ENCODE measurements around the gene PDLIM5.
"Not testable (repeated sequence)": the region's sequence is repeated elsewhere in the genome, so short reads cannot be mapped to it uniquely, and the experiment has no call there.

The PDLIM5 gene

DNA sequence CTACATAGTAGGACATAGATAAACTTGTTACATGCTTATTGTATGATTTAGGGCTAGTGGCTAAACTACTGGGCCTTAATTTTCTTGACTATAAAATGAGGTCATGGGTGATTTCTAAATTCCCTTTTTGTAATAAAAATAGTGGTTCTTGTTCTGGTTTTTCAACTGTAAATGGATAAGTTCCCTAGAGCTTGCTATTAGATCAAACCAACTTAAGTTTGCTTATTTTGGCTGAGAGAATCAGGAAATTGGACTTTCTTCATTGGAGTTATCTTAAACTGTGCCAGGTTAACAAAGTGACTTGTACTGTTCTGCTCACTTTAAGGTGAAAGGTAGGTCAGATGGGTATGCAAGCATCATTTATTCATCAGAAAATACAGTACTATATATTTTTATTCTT lies 78.3 kb downstream of the PDLIM5 start:
- DNase-seq (ENCODE audit: low spot score): no peak

DNA sequence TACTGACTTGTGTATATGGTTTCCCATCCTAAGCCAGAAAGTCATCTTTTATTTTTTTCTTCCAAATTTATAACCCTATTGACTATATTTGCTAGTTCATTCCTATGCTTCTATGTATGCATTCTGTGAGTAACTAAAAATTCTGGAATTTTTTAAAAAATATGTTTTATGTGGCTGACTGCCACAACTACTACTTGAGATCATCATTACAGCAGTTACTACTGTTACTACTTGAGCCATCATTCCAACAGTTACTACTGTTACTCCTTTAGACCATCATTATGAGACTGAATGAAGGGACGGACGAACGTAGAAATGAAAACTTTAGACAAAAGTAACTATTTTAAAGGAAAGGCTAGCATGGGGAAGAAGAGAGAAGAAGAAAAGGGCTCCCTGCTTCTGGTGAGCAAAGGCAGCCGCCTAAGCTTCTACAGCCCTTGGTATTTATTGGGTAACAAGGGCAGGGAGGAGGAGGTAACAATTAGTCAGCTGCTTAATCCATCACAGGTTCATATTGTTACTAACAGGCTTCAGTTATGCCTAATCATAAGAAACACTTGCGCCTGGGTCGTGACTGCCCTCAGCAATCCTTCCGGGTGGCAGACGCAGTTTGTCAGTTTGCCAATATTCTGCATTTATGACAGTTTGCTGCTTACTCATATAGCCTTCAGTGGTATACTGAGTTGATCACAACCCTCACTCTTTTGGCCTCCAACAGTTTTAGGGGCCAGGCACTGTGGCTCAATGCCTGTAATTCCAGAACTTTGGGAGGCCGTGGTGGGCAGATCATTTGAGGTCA lies 80.4 kb downstream of the PDLIM5 start:
- no peak for DNase-seq (ENCODE audit: low spot score)

DNA sequence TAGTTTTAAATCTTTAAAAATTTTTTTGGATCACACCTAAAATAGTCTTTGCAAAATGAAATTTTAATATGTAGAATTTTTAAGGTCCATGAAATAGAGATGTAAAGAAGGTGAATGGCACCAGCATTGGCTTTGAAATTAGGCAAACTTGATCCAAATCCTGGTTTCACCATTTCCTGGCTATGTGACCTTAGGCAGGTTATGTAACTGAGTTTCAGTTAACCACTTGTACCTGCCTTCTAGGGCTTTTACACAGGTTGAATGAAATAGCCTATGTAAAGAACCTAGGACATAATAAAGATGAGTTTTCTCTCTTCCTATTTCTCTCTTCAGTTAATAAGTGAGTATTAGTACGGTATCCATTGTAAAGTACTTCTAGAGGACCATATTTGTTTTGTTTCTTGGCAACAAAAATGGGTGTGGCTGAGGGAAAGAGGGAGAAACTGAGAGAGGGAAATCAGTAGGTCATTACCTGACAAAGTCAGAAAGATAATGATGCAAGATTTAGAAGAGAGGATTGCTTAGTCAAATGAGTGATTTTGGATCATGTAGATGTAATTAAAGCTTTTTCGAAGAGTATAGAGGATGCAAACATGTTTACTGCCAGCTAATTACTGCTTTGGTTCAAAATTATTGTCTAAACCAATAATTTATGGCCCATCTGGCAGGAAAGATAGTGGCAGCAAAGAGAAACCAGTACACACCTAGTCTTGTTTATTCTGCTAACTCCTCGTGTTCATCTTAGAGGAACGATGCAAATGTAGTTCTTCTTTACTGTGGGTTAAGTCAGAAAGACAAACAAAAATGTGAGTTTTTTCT lies 81.9 kb downstream of the PDLIM5 start:
- no peak for DNase-seq (ENCODE audit: low spot score)

DNA sequence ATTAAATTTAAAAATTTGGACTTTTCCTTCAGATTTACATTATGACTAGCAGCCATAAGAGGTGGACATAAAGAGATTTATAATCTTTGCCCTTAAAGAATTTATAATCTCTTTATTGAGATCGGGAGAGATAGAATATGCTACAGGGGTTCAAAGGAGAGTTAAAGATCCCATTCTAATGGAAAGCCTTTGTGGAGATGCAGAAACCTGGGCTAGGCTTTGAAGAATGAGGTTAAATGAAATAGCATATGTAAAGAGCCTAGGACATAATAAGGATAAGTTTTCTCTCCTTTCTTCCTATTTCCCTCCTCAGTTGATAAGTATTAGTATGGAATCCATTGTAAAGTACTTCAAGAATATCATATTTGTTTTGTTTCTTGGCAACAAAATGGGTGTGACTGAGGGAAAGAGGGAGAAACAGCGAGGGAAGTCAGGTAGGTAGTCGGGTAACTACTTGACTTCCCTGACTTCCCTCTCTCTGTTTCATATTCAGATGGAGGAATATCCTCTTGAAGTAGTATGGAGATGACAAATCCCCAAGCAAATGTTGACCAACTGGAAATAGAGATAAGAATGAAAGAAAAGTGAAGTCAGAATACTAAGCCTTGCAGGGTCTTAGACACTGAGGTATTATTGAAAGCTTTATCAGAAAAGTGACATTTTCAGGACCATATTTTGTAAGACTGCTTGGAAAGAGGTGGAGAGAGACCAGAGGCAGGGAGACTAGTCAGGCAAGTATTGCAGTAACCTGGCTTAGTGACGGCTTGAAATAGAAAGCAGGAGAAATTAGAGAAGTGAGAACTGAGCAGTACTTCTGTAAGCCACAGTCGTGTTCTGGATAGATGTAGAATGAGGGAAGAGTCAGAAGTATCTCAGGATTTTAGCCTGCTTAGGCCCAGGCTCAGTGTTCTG lies 82.9 kb downstream of the PDLIM5 start:
- DNase-seq (ENCODE audit: low spot score): peak; percentile 51

DNA sequence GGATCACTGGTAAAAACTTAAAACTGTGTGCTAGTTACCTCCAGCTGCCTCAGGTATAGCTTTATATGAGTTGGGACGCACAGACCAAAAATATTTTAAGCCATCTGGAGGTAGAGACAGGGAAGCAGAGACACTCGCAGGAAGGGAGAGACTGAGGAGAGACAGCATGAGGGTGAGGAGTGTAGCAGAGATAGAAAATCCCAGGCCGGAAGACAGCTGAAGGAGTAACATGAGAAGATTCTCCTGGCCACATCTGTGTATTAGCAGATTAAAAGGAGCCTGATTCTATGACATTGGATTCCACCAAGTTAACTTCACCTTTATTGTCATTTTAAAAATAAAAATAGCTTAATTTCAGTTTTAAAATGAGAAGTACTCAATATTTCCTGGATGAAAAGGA lies 84.3 kb downstream of the PDLIM5 start:
- no peak for DNase-seq (ENCODE audit: low spot score)

DNA sequence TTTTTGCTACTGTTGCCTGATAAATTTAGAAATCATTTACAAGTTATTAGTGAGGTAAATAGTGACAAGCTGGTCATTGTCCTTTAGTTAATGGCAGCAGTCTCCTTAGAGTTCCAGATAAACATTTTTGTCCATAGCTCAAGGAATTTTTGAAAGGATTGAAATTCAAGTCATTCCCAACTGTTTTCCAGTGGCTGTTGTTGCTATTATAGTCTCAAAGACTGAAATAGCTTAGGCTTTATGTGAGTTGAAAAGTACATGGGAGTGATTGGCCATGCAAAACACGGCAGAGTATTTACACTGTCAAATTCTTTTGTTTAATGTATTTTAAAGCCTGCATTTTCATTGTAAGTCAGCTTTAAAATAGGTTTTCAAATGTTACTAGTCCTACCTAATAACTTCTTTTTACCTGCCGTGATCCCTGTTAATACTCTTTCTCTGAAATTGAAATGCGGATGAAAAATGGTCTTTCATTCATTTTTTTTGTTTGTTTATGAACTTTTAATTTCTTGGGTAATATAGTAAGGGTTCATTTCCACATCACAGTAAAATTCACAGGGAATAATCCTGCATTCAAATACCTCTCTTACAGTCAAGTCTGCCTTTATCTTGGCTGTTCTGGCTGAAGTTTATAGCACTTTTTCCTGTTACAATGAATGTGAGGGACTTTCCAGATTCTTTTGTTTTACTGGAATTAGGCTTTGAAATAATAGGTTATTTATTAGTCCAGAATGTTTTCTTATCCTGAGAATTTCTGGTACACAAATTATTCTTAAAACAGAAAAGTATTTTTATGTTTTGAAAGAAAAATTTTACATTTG lies 85.1 kb downstream of the PDLIM5 start:
- no peak for DNase-seq (ENCODE audit: low spot score)

DNA sequence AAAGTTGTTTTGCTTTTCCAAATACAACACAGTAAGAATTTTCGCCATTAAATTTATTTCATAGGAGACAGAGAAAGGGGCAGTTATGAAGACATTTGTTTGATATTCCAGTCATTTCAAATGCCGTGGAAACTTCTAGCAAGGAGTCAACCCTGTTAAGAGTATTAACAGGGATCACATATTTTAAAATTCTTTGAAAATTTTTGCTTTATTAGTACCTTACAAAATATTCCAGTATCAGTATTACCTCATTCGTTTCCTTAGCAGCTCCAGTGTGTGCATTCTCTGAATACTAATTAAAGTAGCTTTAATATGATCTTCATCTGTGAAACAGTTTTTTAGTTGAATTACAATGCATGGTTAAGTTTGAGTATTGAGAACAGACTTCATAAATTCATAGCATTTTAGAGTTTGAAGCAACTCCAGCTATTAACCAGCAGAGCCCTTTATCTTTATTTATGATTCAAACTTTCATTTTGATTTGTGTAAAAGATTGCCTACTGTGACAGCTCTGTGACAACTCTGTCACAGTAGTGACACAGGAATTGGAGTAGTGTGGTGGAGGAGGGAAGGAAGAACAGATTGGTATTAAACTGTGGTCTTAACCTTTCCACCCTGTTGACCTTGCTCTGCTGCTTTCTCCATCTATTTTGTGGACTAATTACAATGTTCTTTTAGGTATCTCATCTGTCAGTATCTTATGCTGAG lies 86.3 kb downstream of the PDLIM5 start:
- no peak for DNase-seq (ENCODE audit: low spot score)

DNA sequence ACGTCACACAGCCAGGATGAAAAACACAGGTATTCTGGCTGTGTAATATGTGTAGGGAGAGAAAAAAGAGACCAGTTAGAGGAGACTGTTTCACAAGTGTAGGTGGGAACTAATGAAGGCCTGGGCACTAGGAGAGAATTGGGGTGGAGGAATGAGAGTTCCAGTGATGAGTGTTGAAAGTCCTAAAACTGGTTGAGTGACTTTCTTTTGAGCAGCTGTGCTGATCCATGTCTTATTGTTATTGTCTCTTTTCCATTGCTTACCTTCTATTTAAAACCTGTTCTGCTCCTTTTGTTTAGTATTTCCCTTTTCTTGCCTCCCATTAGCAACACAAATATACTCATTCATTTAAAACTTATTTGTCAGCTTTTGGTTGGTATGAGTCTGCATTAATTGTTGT lies 88.7 kb downstream of the PDLIM5 start:
- no peak for DNase-seq (ENCODE audit: low spot score)

DNA sequence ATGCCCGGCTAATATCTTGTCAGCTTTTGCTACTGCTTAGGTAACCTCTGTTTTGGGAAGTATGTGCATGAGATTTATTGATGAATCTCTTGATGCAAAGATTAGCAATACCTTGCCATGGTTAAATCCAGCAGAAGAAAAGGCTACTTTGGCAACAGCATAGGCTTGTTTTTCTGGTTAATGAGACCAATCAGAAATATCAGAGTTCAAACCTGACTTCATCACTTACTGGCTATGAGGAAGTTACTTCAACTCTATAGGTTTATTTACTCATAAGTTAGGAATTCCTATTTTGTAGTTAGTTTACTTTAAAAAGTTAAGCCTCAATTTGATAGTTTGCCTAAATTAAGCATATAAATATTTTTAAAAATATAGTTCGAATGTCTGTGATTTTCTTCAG lies 93.1 kb downstream of the PDLIM5 start:
- no peak for DNase-seq (ENCODE audit: low spot score)

DNA sequence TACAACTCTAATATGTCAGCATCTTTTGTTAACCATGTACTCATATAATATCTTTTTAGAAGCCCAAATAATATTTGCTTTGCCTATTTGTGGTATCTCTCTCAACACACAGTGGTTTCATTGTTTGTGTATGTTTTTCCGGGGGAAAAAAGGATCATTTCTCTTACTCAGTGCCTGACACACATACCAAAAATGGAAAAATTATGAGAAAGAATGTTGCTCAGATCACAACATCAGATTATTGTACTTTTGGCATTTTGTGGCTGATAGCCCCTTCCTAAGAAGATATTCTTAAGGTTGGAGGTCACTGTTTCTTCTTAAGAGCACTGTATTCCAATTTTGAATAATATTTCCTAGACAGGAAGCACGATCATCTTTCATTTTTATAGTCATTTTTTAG lies 93.6 kb downstream of the PDLIM5 start:
- DNase-seq (ENCODE audit: low spot score): no peak

DNA sequence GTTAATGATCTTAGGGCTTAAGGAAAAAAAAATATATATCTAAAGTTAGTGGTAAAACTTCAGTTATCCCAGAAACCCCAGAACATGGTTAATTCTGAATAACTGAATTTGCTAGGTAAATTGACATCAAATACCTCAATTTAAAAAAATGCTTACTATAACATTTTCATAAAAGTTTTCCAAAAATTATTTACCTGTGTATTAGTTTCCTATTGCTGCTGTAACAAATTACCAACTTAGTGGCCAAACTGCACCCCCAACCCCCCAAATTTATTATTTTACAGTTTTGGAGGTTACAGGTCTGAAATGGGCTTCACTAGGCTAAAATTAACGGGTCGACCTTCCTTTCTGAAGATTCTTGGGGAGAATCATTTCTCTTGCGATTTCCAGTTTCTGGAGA lies 95.2 kb downstream of the PDLIM5 start:
- no peak for DNase-seq (ENCODE audit: low spot score)

DNA sequence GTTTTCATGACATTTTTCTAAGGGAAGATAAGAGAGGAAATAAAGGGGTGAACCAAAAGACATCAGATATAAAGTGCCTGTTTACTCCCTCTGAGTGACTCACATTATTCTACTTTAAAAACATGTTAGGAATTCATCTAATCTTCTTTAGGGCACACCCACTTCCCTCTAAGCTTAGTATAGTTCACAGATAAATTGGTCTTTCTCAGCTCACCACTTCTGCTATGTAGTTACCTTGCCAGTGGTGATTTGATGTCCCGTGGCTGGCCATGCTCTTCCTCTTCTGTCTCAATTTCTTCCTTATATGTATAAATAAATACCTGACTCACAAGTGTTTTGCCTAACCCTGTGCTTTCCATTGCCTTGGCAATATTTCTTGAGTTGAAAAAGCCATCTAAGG lies 96.8 kb downstream of the PDLIM5 start:
- no peak for DNase-seq (ENCODE audit: low spot score)

DNA sequence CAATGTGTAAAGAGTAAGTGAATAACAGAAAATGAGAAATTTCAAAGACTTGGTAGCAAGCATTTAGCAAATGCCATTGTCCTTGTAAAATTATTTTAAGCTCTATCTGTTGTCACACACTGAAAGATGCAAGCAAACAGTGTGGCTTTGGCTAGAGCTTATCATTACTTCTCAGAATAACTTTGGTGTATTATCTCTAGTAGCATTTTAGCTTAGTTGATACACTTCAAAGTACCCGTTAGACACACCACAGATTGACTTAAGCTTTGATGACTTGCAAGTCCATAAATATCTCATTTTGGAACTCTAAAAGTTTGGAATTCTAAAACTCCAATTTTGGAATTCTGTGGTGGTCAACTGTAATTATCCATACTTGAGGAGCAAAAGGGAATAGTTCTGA lies 98.6 kb downstream of the PDLIM5 start:
- DNase-seq (ENCODE audit: low spot score): no peak

DNA sequence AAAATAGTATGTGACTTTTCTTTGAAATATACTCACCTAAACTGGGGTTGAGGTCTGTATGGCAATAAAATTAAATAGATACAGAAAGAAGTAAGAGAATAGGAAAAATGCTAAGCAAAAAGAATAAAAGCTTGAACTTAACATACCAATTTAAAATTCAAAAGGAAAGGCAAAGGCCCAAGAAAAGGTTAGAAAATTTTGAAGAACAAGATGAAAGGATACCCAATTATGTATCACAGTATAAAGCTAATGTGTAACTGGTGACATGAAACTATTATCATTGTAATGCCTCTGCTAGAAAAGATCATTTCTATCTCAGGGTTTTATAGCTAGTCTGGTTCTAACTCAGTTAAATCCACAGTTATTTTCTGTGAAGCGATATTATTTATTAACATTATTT lies 99.1 kb downstream of the PDLIM5 start:
- DNase-seq (ENCODE audit: low spot score): no peak

DNA sequence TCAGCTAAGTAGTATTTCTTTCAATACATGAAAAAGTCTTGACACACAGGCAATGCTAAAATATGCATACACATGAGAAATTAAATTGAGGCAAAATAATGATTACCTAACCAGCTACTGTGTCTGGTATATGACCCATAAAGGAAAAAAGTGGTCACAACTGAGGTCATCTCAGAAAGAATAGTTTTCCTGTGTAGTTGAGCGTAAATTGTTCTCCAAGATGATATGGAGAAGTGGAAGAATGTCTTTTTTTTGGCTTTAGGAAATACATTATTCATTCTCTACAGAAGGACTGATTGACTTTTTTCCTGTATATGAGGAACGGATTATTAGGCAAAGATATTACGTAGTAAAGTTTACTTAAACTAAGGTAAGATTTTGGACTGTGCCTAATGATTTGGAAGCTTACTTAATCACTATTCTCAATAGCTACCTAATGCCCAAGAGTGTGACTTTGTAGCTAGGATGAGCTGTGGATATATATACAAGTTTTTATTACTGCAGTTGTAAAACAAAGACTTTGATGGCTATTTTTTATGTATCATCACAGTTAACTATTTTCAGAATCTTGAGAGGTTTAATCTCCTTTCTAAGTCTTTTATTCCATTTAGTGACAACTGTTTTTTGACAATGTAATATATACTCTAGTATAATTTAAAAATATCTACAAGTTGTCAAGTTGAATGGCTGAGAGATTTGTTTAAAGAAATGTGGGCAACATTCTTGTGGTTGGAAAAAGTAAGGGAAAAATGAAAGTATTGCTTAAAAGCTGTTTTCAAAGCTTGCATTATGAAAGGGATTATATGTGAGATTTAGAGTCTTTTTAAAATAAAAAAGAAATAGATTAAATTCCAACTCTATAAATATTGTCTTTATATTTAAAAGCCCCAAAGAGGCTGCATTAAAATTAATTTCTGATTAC lies 100.2 kb downstream of the PDLIM5 start:
- DNase-seq (ENCODE audit: low spot score): no peak

DNA sequence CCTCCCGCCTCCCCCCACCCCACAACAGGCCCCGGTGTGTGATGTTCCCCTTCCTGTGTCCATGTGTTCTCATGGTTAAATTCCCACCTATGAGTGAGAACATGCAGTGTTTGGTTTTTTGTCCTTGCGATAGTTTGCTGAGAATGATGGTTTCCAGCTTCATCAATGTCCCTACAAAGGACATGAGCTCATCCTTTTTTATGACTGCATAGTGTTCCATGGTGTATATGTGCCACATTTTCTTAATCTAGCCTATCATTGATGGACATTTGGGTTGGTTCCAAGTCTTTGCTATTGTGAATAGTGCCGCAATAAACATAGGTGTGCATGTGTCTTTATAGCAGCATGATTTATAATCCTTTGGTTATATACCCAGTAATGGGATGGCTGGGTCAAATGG lies 104.3 kb downstream of the PDLIM5 start:
- DNase-seq (ENCODE audit: low spot score): not testable (repeated sequence)

DNA sequence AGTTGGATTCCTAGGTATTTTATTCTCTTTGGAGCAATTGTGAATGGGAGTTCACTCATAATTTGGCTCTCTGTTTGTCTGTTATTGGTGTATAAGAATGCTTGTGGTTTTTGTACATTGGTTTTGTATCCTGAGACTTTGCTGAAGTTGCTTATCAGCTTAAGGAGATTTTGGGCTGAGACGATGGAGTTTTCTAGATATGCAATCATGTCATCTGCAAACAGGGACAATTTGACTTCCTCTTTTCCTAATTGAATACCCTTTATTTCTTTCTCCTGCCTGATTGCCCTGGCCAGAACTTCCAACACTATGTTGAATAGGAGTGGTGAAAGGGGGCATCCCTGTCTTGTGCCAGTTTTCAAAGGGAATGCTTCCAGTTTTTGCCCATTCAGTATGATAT lies 105.9 kb downstream of the PDLIM5 start:
- not testable (repeated sequence) for DNase-seq (ENCODE audit: low spot score)

DNA sequence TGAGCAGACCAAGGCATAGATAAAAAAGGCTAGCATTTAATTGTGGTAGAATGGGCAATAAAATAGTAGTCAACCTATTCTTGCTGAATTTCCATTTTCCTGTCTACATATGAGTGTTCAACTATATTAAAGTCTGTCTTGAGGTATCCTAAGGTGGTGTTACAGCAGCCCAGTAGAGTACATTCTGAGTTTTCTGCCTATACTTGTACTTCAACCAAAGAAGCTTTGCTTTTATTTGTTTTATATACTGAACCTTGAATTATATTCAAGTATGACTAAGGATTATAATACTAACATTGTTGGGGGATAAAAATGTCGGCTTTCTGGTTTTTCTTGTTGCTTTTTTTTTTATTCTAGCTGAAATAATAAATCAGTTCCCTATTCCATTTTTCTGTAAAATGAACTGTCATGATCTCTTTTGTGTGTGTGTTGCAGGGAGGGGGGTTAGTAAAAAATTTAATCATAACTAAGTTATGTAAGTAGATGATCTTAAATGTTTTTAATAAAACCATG lies 106.7 kb downstream of the PDLIM5 start:
- no peak for DNase-seq (ENCODE audit: low spot score)

DNA sequence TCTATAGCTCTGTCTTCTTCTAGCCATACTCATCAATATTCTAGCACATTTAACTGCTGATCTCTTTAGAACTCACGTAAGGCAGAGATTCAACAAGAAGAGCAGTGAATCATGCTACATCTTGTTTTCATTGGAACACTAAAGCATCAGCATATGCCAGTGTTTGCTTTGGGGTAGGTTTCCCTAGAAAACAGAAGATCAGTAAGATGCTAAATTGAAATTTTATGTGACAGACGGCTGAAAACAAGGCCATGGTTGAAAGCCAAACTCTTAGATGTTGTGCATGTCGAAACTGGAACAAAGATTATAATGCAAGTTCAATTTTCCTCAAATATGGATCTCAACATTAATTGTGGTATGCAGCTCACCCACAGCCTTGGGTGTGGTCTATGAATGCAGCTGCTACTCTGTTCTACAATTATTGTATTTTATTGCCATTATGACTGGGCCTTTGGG lies 107.6 kb downstream of the PDLIM5 start:
- DNase-seq (ENCODE audit: low spot score): no peak

Measured in pons (tissue), 1 donor.